ENCODE measurements around the gene C12orf56. TPM values are rescaled to one million over a fixed set of nuclear protein-coding genes. Genes with fewer than 3 reads are reported as not detected.
"Not testable (repeated sequence)": the region's sequence is repeated elsewhere in the genome, so short reads cannot be mapped to it uniquely, and the experiment has no call there.

C12orf56 gene
- polyA plus RNA-seq, 1 experiment = 0.22 TPM

GRCh38 chr12:64385019-64385418 is 5.5 kb downstream of the C12orf56 start:
- TF ChIP-seq CTCF (IDR thresholded peaks at IDR 0.05; ENCODE audit: low read depth, low read length) = no peak
- CTCF ChIA-PET = no interaction called here
- H3K4me3 ChIP-seq (ENCODE audit: low read depth, low read length) = no peak overlapping the region
- no peaks in the 10 kb centered on the region for H3K27me3 ChIP-seq (ENCODE audit: control insufficient read depth, insufficient read depth, low read length)
- peaks cover under 1% of the 10 kb centered on the region; the same call in 1 of the 2 replicates for H3K9me3 ChIP-seq (ENCODE audit: control insufficient read depth, insufficient read depth, low read length)
- POLR2A ChIA-PET = no interaction called here
- no peak for DNase-seq (ENCODE audit: low read depth, low spot score)
- no peak overlapping the region for H3K27ac ChIP-seq (ENCODE audit: low read depth, low read length)

GRCh38 chr12:64383675-64384074 is 6.9 kb downstream of the C12orf56 start:
- H3K9me3 ChIP-seq (ENCODE audit: control insufficient read depth, insufficient read depth, low read length) = peaks cover 9% of the 10 kb centered on the region; the same call in 1 of the 2 replicates
- ChIA-PET CTCF (no interaction called here), POLR2A (interaction anchor here (0.6 kb wide), 1 partner anchor 1491 kb away, joined by 3 read pairs; no protein-coding TSS in a partner anchor)
- no peak for TF ChIP-seq CTCF (IDR thresholded peaks at IDR 0.05; ENCODE audit: low read depth, low read length)
- H3K27me3 ChIP-seq (ENCODE audit: control insufficient read depth, insufficient read depth, low read length) = no peaks in the 10 kb centered on the region
- no peak overlapping the region for H3K4me3 ChIP-seq (ENCODE audit: low read depth, low read length)
- no peak overlapping the region for H3K27ac ChIP-seq (ENCODE audit: low read depth, low read length)
- no peak for DNase-seq (ENCODE audit: low read depth, low spot score)

GRCh38 chr12:64362721-64363305 is 27.7 kb downstream of the C12orf56 start:
- ChIA-PET POLR2A (no interaction called here), CTCF (no interaction called here)
- Histone ChIP-seq H3K9me3 (ENCODE audit: control insufficient read depth, insufficient read depth, low read length) (no peaks in the 10 kb centered on the region), H3K4me3 (ENCODE audit: low read depth, low read length) (no peak overlapping the region), H3K27ac (ENCODE audit: low read depth, low read length) (no peak overlapping the region), H3K27me3 (ENCODE audit: control insufficient read depth, insufficient read depth, low read length) (no peaks in the 10 kb centered on the region)
- TF ChIP-seq CTCF (IDR thresholded peaks at IDR 0.05; ENCODE audit: low read depth, low read length) = no peak
- no peak for DNase-seq (ENCODE audit: low read depth, low spot score)

- POLR2A ChIA-PET; H3K27ac ChIP-seq (ENCODE audit: low read depth, low read length); CTCF ChIA-PET; H3K27me3 ChIP-seq (ENCODE audit: control insufficient read depth, insufficient read depth, low read length); H3K9me3 ChIP-seq (ENCODE audit: control insufficient read depth, insufficient read depth, low read length); H3K4me3 ChIP-seq (ENCODE audit: low read depth, low read length); DNase-seq (ENCODE audit: low read depth, low spot score): not testable (repeated sequence)
Measured at GRCh38 chr12:64361173-64361572, 29.4 kb downstream of the C12orf56 start.

- H3K27ac ChIP-seq (ENCODE audit: low read depth, low read length); H3K27me3 ChIP-seq (ENCODE audit: control insufficient read depth, insufficient read depth, low read length); H3K4me3 ChIP-seq (ENCODE audit: low read depth, low read length); DNase-seq (ENCODE audit: low read depth, low spot score); H3K9me3 ChIP-seq (ENCODE audit: control insufficient read depth, insufficient read depth, low read length); CTCF ChIA-PET; POLR2A ChIA-PET: not testable (repeated sequence)
Measured at GRCh38 chr12:64356209-64356608, 34.3 kb downstream of the C12orf56 start.

- no peak for DNase-seq (ENCODE audit: low read depth, low spot score)
- Histone ChIP-seq H3K27ac (ENCODE audit: low read depth, low read length) (no peak overlapping the region), H3K27me3 (ENCODE audit: control insufficient read depth, insufficient read depth, low read length) (no peaks in the 10 kb centered on the region), H3K9me3 (ENCODE audit: control insufficient read depth, insufficient read depth, low read length) (peaks cover 3% of the 10 kb centered on the region; the same call in 1 of the 2 replicates), H3K4me3 (ENCODE audit: low read depth, low read length) (no peak overlapping the region)
- ChIA-PET POLR2A (no interaction called here), CTCF (interaction anchor here (0.6 to 1.5 kb wide), 6 partner anchors 20 to 588 kb away, joined by 3 to 4 read pairs (median 4); no protein-coding TSS in a partner anchor)
- TF ChIP-seq CTCF (IDR thresholded peaks at IDR 0.05; ENCODE audit: low read depth, low read length) = no peak
Measured at GRCh38 chr12:64352181-64352580, 38.4 kb downstream of the C12orf56 start.

Data from AG04450 (cell line).